ENCODE data around the gene ACSF2. TPM values are rescaled to one million over a fixed set of nuclear protein-coding genes. Genes with fewer than 3 reads are reported as not detected.

Gene ACSF2
- total and polyA plus RNA-seq, 2 experiments from 2014 or later: 43.1 to 47.9 TPM

GRCh38 chr17:50491505-50491904 lies 65.5 kb downstream of the ACSF2 start:
- Histone ChIP-seq H3K79me2 (no peaks in the 10 kb centered on the region), H3K27me3 (no peaks in the 10 kb centered on the region), H3K27ac (no peak overlapping the region), H3K9me2 (replicated peaks; ENCODE audit: insufficient read depth) (no peaks in the 10 kb centered on the region), H3K4me2 (no peak overlapping the region), H2AFZ (no peak overlapping the region), H3K4me3 (no peak overlapping the region), H3K9me3 (ENCODE audit: low read depth) (no peaks in the 10 kb centered on the region), H3K4me1 (ENCODE audit: insufficient read depth) (no peaks in the 10 kb centered on the region), H3K36me3 (replicated peaks; ENCODE audit: insufficient read depth, low read depth) (no peaks in the 10 kb centered on the region), H4K20me1 (ENCODE audit: insufficient read depth, poor library complexity, severe bottlenecking) (no peaks in the 10 kb centered on the region)
- WGBS (ENCODE audit: low lambda C conversion rate, missing lambda C conversion rate): 79% methylated on average over 1 of the region's 1 CpG
- DNase-seq (ENCODE audit: low spot score): no peak
- TF ChIP-seq EZH2 (IDR thresholded peaks at IDR 0.05; ENCODE audit: borderline replicate concordance) (no peak), CTCF (IDR thresholded peaks at IDR 0.05; ENCODE audit: poor library complexity) (no peak), EZH2phosphoT487 (IDR thresholded peaks at IDR 0.05; ENCODE audit: low read depth, severe bottlenecking, unreplicated experiment) (no peak)

GRCh38 chr17:50492214-50492613 lies 66.2 kb downstream of the ACSF2 start:
- Histone ChIP-seq H3K9me3 (ENCODE audit: low read depth) (no peaks in the 10 kb centered on the region), H3K36me3 (replicated peaks; ENCODE audit: insufficient read depth, low read depth) (no peaks in the 10 kb centered on the region), H3K27ac (no peak overlapping the region), H3K27me3 (no peaks in the 10 kb centered on the region), H3K4me3 (no peak overlapping the region), H2AFZ (no peak overlapping the region), H3K9me2 (replicated peaks; ENCODE audit: insufficient read depth) (no peaks in the 10 kb centered on the region), H3K4me2 (no peak overlapping the region), H3K79me2 (no peaks in the 10 kb centered on the region), H4K20me1 (ENCODE audit: insufficient read depth, poor library complexity, severe bottlenecking) (no peaks in the 10 kb centered on the region), H3K4me1 (ENCODE audit: insufficient read depth) (no peaks in the 10 kb centered on the region)
- TF ChIP-seq EZH2phosphoT487 (IDR thresholded peaks at IDR 0.05; ENCODE audit: low read depth, severe bottlenecking, unreplicated experiment) (no peak), CTCF (IDR thresholded peaks at IDR 0.05; ENCODE audit: poor library complexity) (no peak), EZH2 (IDR thresholded peaks at IDR 0.05; ENCODE audit: borderline replicate concordance) (no peak)
- 87% methylated on average over 8 of the region's 8 CpGs for WGBS (ENCODE audit: low lambda C conversion rate, missing lambda C conversion rate)
- DNase-seq (ENCODE audit: low spot score): no peak

- no peaks in the 10 kb centered on the region for H3K79me2 ChIP-seq
- H4K20me1 ChIP-seq (ENCODE audit: insufficient read depth, poor library complexity, severe bottlenecking): no peaks in the 10 kb centered on the region
- no peaks in the 10 kb centered on the region for H3K9me2 ChIP-seq (replicated peaks; ENCODE audit: insufficient read depth)
- no peak overlapping the region for H3K4me3 ChIP-seq
- H3K27me3 ChIP-seq: no peaks in the 10 kb centered on the region
- no peaks in the 10 kb centered on the region for H3K9me3 ChIP-seq (ENCODE audit: low read depth)
- no peak overlapping the region for H3K4me2 ChIP-seq
- 22% methylated on average over 3 of the region's 3 CpGs for WGBS (ENCODE audit: low lambda C conversion rate, missing lambda C conversion rate)
- no peak for TF ChIP-seq EZH2phosphoT487 (IDR thresholded peaks at IDR 0.05; ENCODE audit: low read depth, severe bottlenecking, unreplicated experiment)
- no peak for TF ChIP-seq EZH2 (IDR thresholded peaks at IDR 0.05; ENCODE audit: borderline replicate concordance)
- no peak for TF ChIP-seq CTCF (IDR thresholded peaks at IDR 0.05; ENCODE audit: poor library complexity)
- no peak overlapping the region for H2AFZ ChIP-seq
- no peak for DNase-seq (ENCODE audit: low spot score)
- peaks cover 6% of the 10 kb centered on the region for H3K4me1 ChIP-seq (ENCODE audit: insufficient read depth)
- H3K36me3 ChIP-seq (replicated peaks; ENCODE audit: insufficient read depth, low read depth): no peaks in the 10 kb centered on the region
- no peak overlapping the region for H3K27ac ChIP-seq
Observed at GRCh38 chr17:50493744-50494143, 67.7 kb downstream of the ACSF2 start.
